ENCODE data around the gene ELOVL5.

The ELOVL5 gene

DNA sequence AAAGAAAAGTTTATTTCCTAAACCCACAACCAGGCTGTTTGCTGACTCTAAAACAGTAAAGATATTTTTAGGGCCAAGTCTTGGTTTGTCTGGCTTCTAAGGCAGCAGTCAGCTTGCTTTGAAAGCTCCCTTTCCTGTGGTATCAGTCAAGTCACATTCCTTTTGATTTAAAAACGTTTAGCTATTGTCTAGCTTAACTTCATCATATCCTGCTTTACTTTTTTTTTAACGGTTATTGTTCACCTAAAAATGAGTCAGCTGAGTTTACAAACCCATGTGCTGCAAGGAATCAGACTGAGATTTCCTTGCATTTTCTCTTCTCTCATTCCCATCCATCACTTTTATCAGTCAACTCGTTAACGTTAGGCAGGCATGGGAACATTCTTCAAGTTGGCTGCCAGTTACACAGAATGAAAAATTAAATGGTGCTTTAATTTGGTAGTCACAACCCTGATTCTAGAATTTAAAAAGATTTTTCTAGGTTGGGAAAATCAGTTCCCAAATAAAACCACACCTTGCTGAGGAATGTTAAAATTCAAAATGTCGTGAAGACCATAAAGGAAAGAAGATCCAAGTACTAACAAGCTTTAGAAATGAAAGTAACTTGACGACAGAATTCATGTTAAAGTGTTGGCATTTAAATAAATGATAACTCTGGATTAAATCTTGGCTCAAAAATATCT lies 45.9 kb downstream of the ELOVL5 start:
- H3K4me3 ChIP-seq (ENCODE audit: low read depth in 1 of 2, low read length in 2 of 2): peak overlapping the region; percentile 2 to 17
- no peaks in the 10 kb centered on the region for H3K36me3 ChIP-seq (ENCODE audit: control insufficient read depth in 1 of 2, insufficient read depth in 2 of 2, low read length in 2 of 2)
- H3K4me1 ChIP-seq (ENCODE audit: control insufficient read depth in 1 of 2, insufficient read depth in 2 of 2, low read length in 2 of 2): peaks cover 5 to 53% of the 10 kb centered on the region in 2 donors
- no peak overlapping the region for H3K27ac ChIP-seq (ENCODE audit: low read length)
- no peaks in the 10 kb centered on the region for H3K9me3 ChIP-seq (ENCODE audit: control insufficient read depth in 1 of 2, low read length in 2 of 2)
- no peaks in the 10 kb centered on the region for H3K27me3 ChIP-seq (ENCODE audit: low read depth, low read length)

GRCh38 chr6:53301801-53302537 lies 46.8 kb downstream of the ELOVL5 start:
- Histone ChIP-seq H3K4me1 (ENCODE audit: control insufficient read depth in 1 of 2, insufficient read depth in 2 of 2, low read length in 2 of 2) (peaks cover 5 to 49% of the 10 kb centered on the region in 2 donors), H3K36me3 (ENCODE audit: control insufficient read depth in 1 of 2, insufficient read depth in 2 of 2, low read length in 2 of 2) (no peaks in the 10 kb centered on the region), H3K27ac (ENCODE audit: low read length) (no peak overlapping the region), H3K27me3 (ENCODE audit: low read depth, low read length) (no peaks in the 10 kb centered on the region), H3K9me3 (ENCODE audit: control insufficient read depth in 1 of 2, low read length in 2 of 2) (no peaks in the 10 kb centered on the region), H3K4me3 (ENCODE audit: low read depth in 1 of 2, low read length in 2 of 2) (no peak overlapping the region)

GRCh38 chr6:53300656-53301551 lies 47.8 kb downstream of the ELOVL5 start:
- no peak overlapping the region for H3K4me3 ChIP-seq (ENCODE audit: low read depth in 1 of 2, low read length in 2 of 2)
- peaks cover 5 to 49% of the 10 kb centered on the region in 2 donors for H3K4me1 ChIP-seq (ENCODE audit: control insufficient read depth in 1 of 2, insufficient read depth in 2 of 2, low read length in 2 of 2)
- H3K9me3 ChIP-seq (ENCODE audit: control insufficient read depth in 1 of 2, low read length in 2 of 2): no peaks in the 10 kb centered on the region
- no peaks in the 10 kb centered on the region for H3K27me3 ChIP-seq (ENCODE audit: low read depth, low read length)
- H3K36me3 ChIP-seq (ENCODE audit: control insufficient read depth in 1 of 2, insufficient read depth in 2 of 2, low read length in 2 of 2): no peaks in the 10 kb centered on the region
- no peak overlapping the region for H3K27ac ChIP-seq (ENCODE audit: low read length)

- no peaks in the 10 kb centered on the region for H3K27me3 ChIP-seq (ENCODE audit: low read depth, low read length)
- H3K4me3 ChIP-seq (ENCODE audit: low read depth in 1 of 2, low read length in 2 of 2): no peak overlapping the region
- no peaks in the 10 kb centered on the region for H3K36me3 ChIP-seq (ENCODE audit: control insufficient read depth in 1 of 2, insufficient read depth in 2 of 2, low read length in 2 of 2)
- peaks cover 5 to 49% of the 10 kb centered on the region in 2 donors for H3K4me1 ChIP-seq (ENCODE audit: control insufficient read depth in 1 of 2, insufficient read depth in 2 of 2, low read length in 2 of 2)
- H3K27ac ChIP-seq (ENCODE audit: low read length): no peak overlapping the region
- no peaks in the 10 kb centered on the region for H3K9me3 ChIP-seq (ENCODE audit: control insufficient read depth in 1 of 2, low read length in 2 of 2)
Measured at GRCh38 chr6:53299331-53300005, 49.3 kb downstream of the ELOVL5 start.

- no peaks in the 10 kb centered on the region for H3K9me3 ChIP-seq (ENCODE audit: control insufficient read depth in 1 of 2, low read length in 2 of 2)
- H3K4me1 ChIP-seq (ENCODE audit: control insufficient read depth in 1 of 2, insufficient read depth in 2 of 2, low read length in 2 of 2): peaks cover 0 to 30% of the 10 kb centered on the region in 2 donors
- H3K4me3 ChIP-seq (ENCODE audit: low read depth in 1 of 2, low read length in 2 of 2): no peak overlapping the region
- no peak overlapping the region for H3K27ac ChIP-seq (ENCODE audit: low read length)
- no peaks in the 10 kb centered on the region for H3K36me3 ChIP-seq (ENCODE audit: control insufficient read depth in 1 of 2, insufficient read depth in 2 of 2, low read length in 2 of 2)
- no peaks in the 10 kb centered on the region for H3K27me3 ChIP-seq (ENCODE audit: low read depth, low read length)
Measured at GRCh38 chr6:53297004-53297403, 51.7 kb downstream of the ELOVL5 start.

DNA sequence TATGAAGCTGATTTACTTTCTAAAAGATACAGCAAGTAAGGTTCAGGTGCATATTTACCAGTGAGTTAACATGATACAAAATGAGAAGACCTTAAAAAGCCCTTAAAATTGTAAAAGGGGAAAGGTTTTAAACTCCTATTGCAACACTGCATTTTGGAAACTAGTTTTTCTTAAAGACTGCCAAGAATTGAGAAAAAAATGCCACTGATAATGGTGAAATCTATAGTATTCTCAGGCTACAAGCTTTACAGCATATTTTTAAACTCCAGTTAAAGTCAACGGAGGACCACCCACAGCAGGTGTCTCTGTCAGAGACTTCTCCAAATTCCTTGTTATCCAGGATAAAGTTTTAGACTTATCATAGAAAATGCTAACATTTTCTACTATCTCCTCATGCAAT lies 53.6 kb downstream of the ELOVL5 start:
- H3K36me3 ChIP-seq (ENCODE audit: control insufficient read depth in 1 of 2, insufficient read depth in 2 of 2, low read length in 2 of 2): no peaks in the 10 kb centered on the region
- no peak overlapping the region for H3K4me3 ChIP-seq (ENCODE audit: low read depth in 1 of 2, low read length in 2 of 2)
- H3K4me1 ChIP-seq (ENCODE audit: control insufficient read depth in 1 of 2, insufficient read depth in 2 of 2, low read length in 2 of 2): peaks cover 0 to 12% of the 10 kb centered on the region in 2 donors
- no peaks in the 10 kb centered on the region for H3K27me3 ChIP-seq (ENCODE audit: low read depth, low read length)
- H3K27ac ChIP-seq (ENCODE audit: low read length): no peak overlapping the region
- H3K9me3 ChIP-seq (ENCODE audit: control insufficient read depth in 1 of 2, low read length in 2 of 2): no peaks in the 10 kb centered on the region

DNA sequence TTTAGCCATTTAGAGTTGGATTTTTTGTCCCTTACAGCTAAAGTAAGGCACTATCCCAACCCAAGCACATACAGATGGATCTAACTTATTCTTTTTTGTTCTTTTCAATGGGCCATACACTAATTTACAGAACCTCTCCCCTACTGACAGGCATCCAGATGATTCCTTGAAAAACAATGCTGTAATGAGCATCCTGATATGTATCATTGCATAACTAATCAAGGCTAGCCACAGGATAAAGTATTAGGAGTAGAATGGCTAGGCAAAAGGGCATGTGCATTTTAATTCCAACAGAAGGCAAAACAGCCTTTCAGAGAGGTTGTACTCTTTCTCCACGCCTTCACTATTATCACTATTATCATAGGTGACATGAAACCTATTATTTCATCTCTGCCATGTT lies 54.1 kb downstream of the ELOVL5 start:
- H3K4me3 ChIP-seq (ENCODE audit: low read depth in 1 of 2, low read length in 2 of 2): no peak overlapping the region
- no peaks in the 10 kb centered on the region for H3K27me3 ChIP-seq (ENCODE audit: low read depth, low read length)
- peaks cover 0 to 6% of the 10 kb centered on the region in 2 donors for H3K4me1 ChIP-seq (ENCODE audit: control insufficient read depth in 1 of 2, insufficient read depth in 2 of 2, low read length in 2 of 2)
- H3K27ac ChIP-seq (ENCODE audit: low read length): no peak overlapping the region
- H3K36me3 ChIP-seq (ENCODE audit: control insufficient read depth in 1 of 2, insufficient read depth in 2 of 2, low read length in 2 of 2): no peaks in the 10 kb centered on the region
- H3K9me3 ChIP-seq (ENCODE audit: control insufficient read depth in 1 of 2, low read length in 2 of 2): no peaks in the 10 kb centered on the region

- no peaks in the 10 kb centered on the region for H3K9me3 ChIP-seq (ENCODE audit: control insufficient read depth in 1 of 2, low read length in 2 of 2)
- no peak overlapping the region for H3K4me3 ChIP-seq (ENCODE audit: low read depth in 1 of 2, low read length in 2 of 2)
- H3K4me1 ChIP-seq (ENCODE audit: control insufficient read depth in 1 of 2, insufficient read depth in 2 of 2, low read length in 2 of 2): peaks cover 0 to 3% of the 10 kb centered on the region in 2 donors
- no peaks in the 10 kb centered on the region for H3K36me3 ChIP-seq (ENCODE audit: control insufficient read depth in 1 of 2, insufficient read depth in 2 of 2, low read length in 2 of 2)
- H3K27me3 ChIP-seq (ENCODE audit: low read depth, low read length): no peaks in the 10 kb centered on the region
- no peak overlapping the region for H3K27ac ChIP-seq (ENCODE audit: low read length)
Measured at GRCh38 chr6:53294095-53294494, 54.7 kb downstream of the ELOVL5 start.

DNA sequence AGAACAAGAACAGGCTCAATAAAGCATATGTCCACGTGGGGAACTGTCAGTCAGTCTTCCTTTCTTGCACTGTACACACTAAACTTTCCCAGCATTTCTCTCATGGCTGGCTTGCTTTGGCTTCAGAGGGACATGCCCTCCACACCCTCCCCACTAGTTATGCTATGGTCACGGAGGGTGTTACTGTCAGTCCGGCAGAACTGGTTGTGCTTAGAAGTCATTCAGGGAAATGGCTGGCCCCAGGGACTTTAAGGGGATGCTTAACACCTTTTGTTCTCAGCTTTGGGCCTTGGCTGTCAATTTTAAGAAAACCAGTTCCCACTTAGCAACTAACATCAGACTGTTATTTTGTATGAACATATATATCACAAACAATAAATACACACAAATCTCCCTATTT lies 55.1 kb downstream of the ELOVL5 start:
- Histone ChIP-seq H3K27ac (ENCODE audit: low read length) (no peak overlapping the region), H3K4me3 (ENCODE audit: low read depth in 1 of 2, low read length in 2 of 2) (no peak overlapping the region), H3K4me1 (ENCODE audit: control insufficient read depth in 1 of 2, insufficient read depth in 2 of 2, low read length in 2 of 2) (no peaks in the 10 kb centered on the region), H3K27me3 (ENCODE audit: low read depth, low read length) (no peaks in the 10 kb centered on the region), H3K36me3 (ENCODE audit: control insufficient read depth in 1 of 2, insufficient read depth in 2 of 2, low read length in 2 of 2) (no peaks in the 10 kb centered on the region), H3K9me3 (ENCODE audit: control insufficient read depth in 1 of 2, low read length in 2 of 2) (no peaks in the 10 kb centered on the region)

DNA sequence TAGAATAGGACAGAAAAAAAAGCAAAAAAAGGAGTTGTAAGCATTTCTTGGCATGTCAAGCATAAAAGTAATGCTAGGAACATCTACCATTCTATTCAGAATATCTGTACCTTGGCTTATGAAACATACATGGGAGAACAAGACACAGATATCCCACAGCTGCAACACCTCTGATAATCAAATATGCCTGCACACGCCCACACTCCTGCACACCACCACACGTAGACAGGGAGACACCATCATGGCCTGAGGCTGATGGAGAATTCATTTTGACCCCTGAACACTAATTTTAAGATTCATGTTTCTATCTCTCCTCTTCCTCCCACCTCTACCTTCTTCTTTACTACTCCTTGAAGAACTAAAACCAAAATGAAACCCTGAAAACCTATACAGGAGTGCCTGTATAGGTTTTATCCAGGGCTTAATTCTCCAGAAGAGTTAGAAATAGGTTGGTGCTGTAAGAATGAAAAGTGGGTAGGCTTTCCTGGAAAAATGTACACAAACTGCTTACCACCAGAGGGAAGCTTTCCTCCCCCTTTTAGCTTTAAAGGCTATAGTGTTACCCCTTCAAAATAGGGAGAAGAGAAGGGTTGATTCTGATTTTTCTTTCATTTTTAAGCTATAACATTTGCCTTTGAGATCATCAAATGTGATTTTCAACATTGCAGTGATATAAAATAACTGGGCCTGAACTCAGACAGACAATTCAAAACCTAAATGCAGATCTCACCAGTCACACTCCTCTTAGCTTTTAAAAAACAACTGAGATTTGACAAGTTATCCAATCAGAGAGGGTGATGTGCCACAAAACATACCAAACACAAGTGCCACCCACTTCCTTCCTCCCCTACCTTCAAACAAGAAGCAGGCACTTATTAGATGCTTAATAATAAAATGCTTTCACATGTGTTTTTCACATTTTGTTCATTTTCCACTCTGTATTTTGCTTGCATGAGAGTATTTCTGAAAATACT lies 57.9 kb downstream of the ELOVL5 start:
- H3K27ac ChIP-seq (ENCODE audit: low read length): no peak overlapping the region
- no peaks in the 10 kb centered on the region for H3K4me1 ChIP-seq (ENCODE audit: control insufficient read depth in 1 of 2, insufficient read depth in 2 of 2, low read length in 2 of 2)
- H3K4me3 ChIP-seq (ENCODE audit: low read depth in 1 of 2, low read length in 2 of 2): no peak overlapping the region
- no peaks in the 10 kb centered on the region for H3K27me3 ChIP-seq (ENCODE audit: low read depth, low read length)
- H3K36me3 ChIP-seq (ENCODE audit: control insufficient read depth in 1 of 2, insufficient read depth in 2 of 2, low read length in 2 of 2): no peaks in the 10 kb centered on the region
- H3K9me3 ChIP-seq (ENCODE audit: control insufficient read depth in 1 of 2, low read length in 2 of 2): no peaks in the 10 kb centered on the region
